Endothelial cell of umbilical vein (primary cell): ENCODE measurements around the gene MTA2. TPM values are rescaled to one million over a fixed set of nuclear protein-coding genes. Genes with fewer than 3 reads are reported as not detected.

Experiments
- BruUV-seq: library from RNA; stranded (reverse); fragments of 400-500 nt; replicated peaks from 2 replicates; lab custom pipeline; 2021; lab: Mats Ljungman, UMichigan
- CTCF ChIA-PET: fragments of 300-600, 350-600 bp; sonication (Branson Sonifier 250); formaldehyde crosslinking; loops from one replicate; lab custom pipeline; 2021; ENCODE audit warnings: antibody characterized with exemption, inconsistent platforms; lab: Charles Lee
- POLR2A ChIA-PET: fragments of 300-600, 350-600 bp; sonication (Branson Sonifier 250); formaldehyde crosslinking; loops from one replicate; lab custom pipeline; 2021; ENCODE audit warnings: antibody characterized with exemption, inconsistent platforms; lab: Charles Lee
- DNase-seq: peaks from one replicate; pipeline ENCODE4 v3.0.0-alpha.2; 2011; ENCODE audit warnings: low read depth, low spot score
- FAIRE-seq: peaks from 2 replicates; lab custom pipeline; 2011; peaks lifted over from hg19 to GRCh38; lab: Jason Lieb, UNC
- H2AFZ ChIP-seq: 2 replicates; pipeline ENCODE4 v1.6.0; 2012; ENCODE audit warnings: low read depth, low read length, control low read depth, inconsistent platforms
- H3K27ac ChIP-seq: 2 replicates; pipeline ENCODE4 v1.5.1; 2011; ENCODE audit warnings: low read depth, mild to moderate bottlenecking, control low read depth, low read length, moderate library complexity; ENCODE audit not compliant: insufficient read depth
- H3K27me3 ChIP-seq, 2 experiments: 2 replicates each; pipeline versions ENCODE4 v1.6.0 to v1.6.1; 2011; ENCODE audit warnings: low read length in 2 of 2, mixed read lengths in 1 of 2; ENCODE audit not compliant: control insufficient read depth in 2 of 2, insufficient read depth in 2 of 2
- H3K36me3 ChIP-seq, 2 experiments: 2 replicates in 1 of 2; 3 replicates in 1 of 2; pipeline ENCODE4 v1.5.1; 2011; ENCODE audit warnings: low read length in 2 of 2, mild to moderate bottlenecking in 1 of 2, moderate library complexity in 1 of 2; ENCODE audit not compliant: control insufficient read depth in 2 of 2, insufficient read depth in 2 of 2; ENCODE audit errors: extremely low read depth in 1 of 2
- H3K4me1 ChIP-seq: 3 replicates; pipeline ENCODE4 v1.5.1; 2011; ENCODE audit warnings: mild to moderate bottlenecking, low read length; ENCODE audit not compliant: control insufficient read depth, insufficient read depth; ENCODE audit errors: extremely low read depth
- H3K4me2 ChIP-seq: 2 replicates; pipeline ENCODE4 v1.6.1; 2011; ENCODE audit warnings: low read length, control low read depth, mixed read lengths; ENCODE audit not compliant: insufficient read depth
- H3K4me3 ChIP-seq, 3 experiments: fragments of 200-600 bp in 1 of 3; sonication (generic), shearing (Covaris generic) in 1 of 3; replicated peaks in 1 of 3; 2 replicates each; pipeline ENCODE4 v1.5.1; 2011 to 2016; ENCODE audit warnings: control low read depth in 3 of 3, low read length in 3 of 3, mild to moderate bottlenecking in 2 of 3, inconsistent platforms in 1 of 3, low read depth in 1 of 3, moderate library complexity in 1 of 3; ENCODE audit not compliant: insufficient read depth in 1 of 3
- H3K79me2 ChIP-seq: 2 replicates; pipeline ENCODE4 v1.6.0; 2012; ENCODE audit warnings: low read length, inconsistent platforms; ENCODE audit not compliant: control insufficient read depth, insufficient read depth
- H3K9ac ChIP-seq: replicated peaks from 2 replicates; pipeline ENCODE3; 2011; ENCODE audit warnings: low read length, control low read depth; ENCODE audit not compliant: insufficient read depth; ENCODE audit errors: extremely low read depth
- H3K9me1 ChIP-seq: replicated peaks from 3 replicates; pipeline ENCODE4 v1.6.0; 2011; ENCODE audit warnings: mild to moderate bottlenecking, low read length; ENCODE audit not compliant: control insufficient read depth, insufficient read depth; ENCODE audit errors: extremely low read depth
- H3K9me3 ChIP-seq: replicated peaks from 2 replicates; pipeline ENCODE4 v1.5.1; 2012; ENCODE audit warnings: low read length, inconsistent platforms; ENCODE audit not compliant: control insufficient read depth, insufficient read depth
- H4K20me1 ChIP-seq: replicated peaks from 2 replicates; pipeline ENCODE3; 2011; ENCODE audit warnings: mild to moderate bottlenecking, low read length; ENCODE audit not compliant: control insufficient read depth, insufficient read depth; ENCODE audit errors: extremely low read depth
- CTCF ChIP-seq, 2 donors: IDR thresholded peaks; 1 replicate in 1 of 2; 2 replicates in 1 of 2; pipeline ENCODE4 v1.5.1; 2011; ENCODE audit warnings: low read length in 2 of 2, mild to moderate bottlenecking in 2 of 2, moderate library complexity in 2 of 2, control low read depth in 1 of 2, inconsistent platforms in 1 of 2, low read depth in 1 of 2; ENCODE audit not compliant: insufficient read depth in 1 of 2; ENCODE audit errors: extremely low read depth in 1 of 2
- EZH2 ChIP-seq: IDR thresholded peaks from 2 replicates; pipeline ENCODE4 v1.6.1; 2012; ENCODE audit warnings: borderline replicate concordance, low read depth, mild to moderate bottlenecking, moderate library complexity, low read length, inconsistent platforms; ENCODE audit not compliant: severe bottlenecking
- FOS ChIP-seq: IDR thresholded peaks from 2 replicates; pipeline ENCODE4 v1.6.1; 2011; ENCODE audit warnings: mild to moderate bottlenecking, low read length, moderate library complexity, borderline replicate concordance; ENCODE audit not compliant: insufficient read depth
- GATA2 ChIP-seq: IDR thresholded peaks from 2 replicates; pipeline ENCODE4 v1.7.0; 2011; ENCODE audit warnings: low read depth, mild to moderate bottlenecking, moderate library complexity, mixed read lengths, low read length; ENCODE audit not compliant: insufficient read length, insufficient read depth
- JUN ChIP-seq: IDR thresholded peaks from 2 replicates; pipeline ENCODE4 v1.6.1; 2011; ENCODE audit warnings: borderline replicate concordance, low read depth; ENCODE audit not compliant: insufficient read length, insufficient read depth
- MYC ChIP-seq: IDR thresholded peaks from one replicate; pipeline ENCODE4 v1.6.1; 2011; ENCODE audit warnings: mild to moderate bottlenecking, low read depth, low read length
- POLR2A ChIP-seq: IDR thresholded peaks from 2 replicates; pipeline ENCODE4 v1.6.1; 2012; ENCODE audit warnings: low read depth, mild to moderate bottlenecking, control low read depth, low read length
- POLR2AphosphoS5 ChIP-seq: IDR thresholded peaks from 2 replicates; pipeline ENCODE4 v1.6.1; 2012; ENCODE audit warnings: low read depth, mild to moderate bottlenecking, control low read depth, low read length, moderate library complexity; ENCODE audit not compliant: insufficient read depth
- dilution Hi-C: fragments of 300-500 bp; cut with MboI; formaldehyde crosslinking; loops from one replicate; pipeline ENCODE4 v1.15.0; 2019; ENCODE audit warnings: low sequenced_read_pairs; ENCODE audit not compliant: extremely low pct_ligation_motif_present
- intact Hi-C: fragments of 100-400 bp; cut with micrococcal nuclease; formaldehyde crosslinking; loops from one replicate; pipeline ENCODE4 v1.10.0; 2022
- polyA plus RNA-seq, 4 experiments: library from polyadenylated mRNA; depleted of rRNA in 3 of 4; stranded (reverse) in 3 of 4; unstranded in 1 of 4; fragments of >200 nt; gene quantifications; 2 replicates each; pipeline versions ENCODE4 v1.2.1 to v1.2.3, GENCODE V29; 2011 to 2012; ENCODE audit warnings: missing spikeins in 1 of 4
- total RNA-seq: library from RNA; stranded (reverse); gene quantifications from 2 replicates; pipeline ENCODE4 v1.2.3, GENCODE V29; 2021
- TF ChIP-seq, protein P1 (sequence below): IDR thresholded peaks from 2 replicates; pipeline ENCODE4 v1.6.1; 2011; ENCODE audit not compliant: insufficient read depth, insufficient read length

Gene MTA2
- total and polyA plus RNA-seq, 2 donors (not counting 3 experiments of a cell fraction or from before 2014, with no cell fraction given) = 40.4 to 166 TPM

DNA sequence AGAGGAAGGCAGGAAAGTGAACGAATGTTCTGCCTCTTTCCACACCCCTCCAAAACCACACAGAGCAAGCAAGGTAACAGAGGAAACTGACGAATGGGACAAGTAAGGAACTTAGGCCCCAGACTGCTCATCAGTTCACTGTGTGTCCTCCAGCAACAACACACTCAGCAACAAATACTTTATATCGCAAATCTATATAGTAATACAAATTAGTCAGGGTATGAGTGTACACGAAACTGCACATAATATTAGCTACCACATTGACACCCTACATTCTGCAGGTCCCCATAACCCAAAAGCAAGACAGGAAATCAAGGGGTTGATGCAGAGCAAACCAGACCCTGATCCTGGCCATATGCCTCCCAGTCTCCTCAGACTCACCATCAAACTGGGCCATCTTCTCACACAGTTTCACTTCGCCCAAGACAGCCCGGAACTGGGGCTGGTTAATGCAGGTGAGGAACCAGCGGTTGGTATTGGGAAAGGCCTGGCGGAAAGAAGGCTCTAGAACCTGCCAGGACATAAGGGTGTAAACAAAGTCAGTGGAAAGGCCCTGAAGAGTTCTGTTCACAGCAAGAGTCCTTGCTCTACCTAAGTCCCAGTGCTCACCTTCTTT, 34.5 kb downstream of the MTA2 start:
- POLR2A ChIA-PET = interaction anchor here (1.0 kb wide), 1 partner anchor 24 kb away, joined by 6 read pairs; the partner anchor contains the start of gene TUT1
- FAIRE-seq (no peak), DNase-seq (no peak)
- Histone ChIP-seq H3K79me2 (peaks cover 79% of the 10 kb centered on the region), H3K4me3 (no peak overlapping the region), H2AFZ (no peak overlapping the region), H3K9me1 (no peaks in the 10 kb centered on the region), H3K27ac (no peak overlapping the region), H3K9me3 (no peaks in the 10 kb centered on the region), H3K4me2 (no peak overlapping the region), H3K27me3 (no peaks in the 10 kb centered on the region), H3K4me1 (peaks cover 15% of the 10 kb centered on the region), H4K20me1 (peaks cover 8% of the 10 kb centered on the region), H3K36me3 (peaks cover 39 to 47% of the 10 kb centered on the region in 2 experiments), H3K9ac (no peak overlapping the region)
- CTCF ChIA-PET = interaction anchor here (0.7 to 5.9 kb wide), 4 partner anchors 10 to 172 kb away, joined by 3 to 33 read pairs (median 4); no protein-coding TSS in a partner anchor
- intact Hi-C loops (no loop called here), dilution Hi-C loops (no loop called here)
- no peak for TF ChIP-seq FOS
- TF ChIP-seq JUN = no peak
- no TSS peak for BruUV-seq

DNA sequence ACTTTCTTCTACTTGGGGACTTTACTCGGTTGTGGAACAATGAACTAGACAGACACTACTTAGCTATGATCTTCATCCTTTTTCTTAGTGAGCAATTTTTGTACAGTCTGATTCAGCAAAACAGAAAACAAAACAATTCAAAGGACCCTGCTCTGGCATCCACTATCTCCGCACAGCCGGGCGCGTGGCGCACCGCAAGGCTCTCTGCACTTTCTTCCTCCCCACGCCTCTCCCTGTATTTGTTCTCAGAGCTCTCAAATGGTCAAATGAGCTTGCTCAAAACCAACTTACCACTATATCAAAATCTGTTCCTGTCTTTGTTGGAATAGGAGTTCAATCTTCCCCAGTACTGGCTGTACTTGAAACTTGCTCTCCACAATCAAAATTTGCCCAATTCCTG, 35.4 kb downstream of the MTA2 start:
- ChIA-PET POLR2A (interaction anchor here (1.6 kb wide), 1 partner anchor 8 kb away, joined by 5 read pairs; the partner anchor contains the start of gene EEF1G), CTCF (interaction anchor here (0.7 to 15.7 kb wide), 4 partner anchors 22 to 171 kb away, joined by 3 to 376 read pairs (median 18); partner anchors contain the start of gene AHNAK)
- Histone ChIP-seq H3K27me3 (no peaks in the 10 kb centered on the region), H4K20me1 (peaks cover 8% of the 10 kb centered on the region), H3K27ac (no peak overlapping the region), H3K9me1 (no peaks in the 10 kb centered on the region), H3K4me1 (peaks cover 7% of the 10 kb centered on the region), H3K4me3 (no peak overlapping the region), H3K79me2 (peaks cover 71% of the 10 kb centered on the region), H2AFZ (no peak overlapping the region), H3K36me3 (peaks cover 35 to 42% of the 10 kb centered on the region in 2 experiments), H3K9me3 (no peaks in the 10 kb centered on the region), H3K4me2 (no peak overlapping the region), H3K9ac (no peak overlapping the region)
- intact Hi-C loops (no loop called here), dilution Hi-C loops (no loop called here)
- peak; percentile 69 for FAIRE-seq
- BruUV-seq = no TSS peak
- TF ChIP-seq POLR2A = no peak
- TF ChIP-seq JUN = no peak
- no peak for TF ChIP-seq EZH2
- TF ChIP-seq MYC = no peak
- no peak for TF ChIP-seq CTCF (IDR thresholded peaks at IDR 0.05; ENCODE audit: extremely low read depth in 1 of 2, insufficient read depth in 1 of 2, low read depth in 1 of 2, low read length in 2 of 2)
- no peak for TF ChIP-seq FOS
- no peak for TF ChIP-seq GATA2
- TF ChIP-seq POLR2AphosphoS5 = no peak
- TF ChIP-seq, protein P1, sequence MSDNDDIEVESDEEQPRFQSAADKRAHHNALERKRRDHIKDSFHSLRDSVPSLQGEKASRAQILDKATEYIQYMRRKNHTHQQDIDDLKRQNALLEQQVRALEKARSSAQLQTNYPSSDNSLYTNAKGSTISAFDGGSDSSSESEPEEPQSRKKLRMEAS = no peak
- DNase-seq = no peak
